Inflammatory macrophage (primary cell): Measurements from ENCODE around the gene CAB39.
"Not testable (repeated sequence)": the region's sequence is repeated elsewhere in the genome, so short reads cannot be mapped to it uniquely, and the experiment has no call there.

ENCODE experiments used
- DNase-seq, 2 donors: peaks; one replicate each; pipeline ENCODE4 v3.0.0-alpha.2; 2020 to 2022

CAB39 gene

DNA sequence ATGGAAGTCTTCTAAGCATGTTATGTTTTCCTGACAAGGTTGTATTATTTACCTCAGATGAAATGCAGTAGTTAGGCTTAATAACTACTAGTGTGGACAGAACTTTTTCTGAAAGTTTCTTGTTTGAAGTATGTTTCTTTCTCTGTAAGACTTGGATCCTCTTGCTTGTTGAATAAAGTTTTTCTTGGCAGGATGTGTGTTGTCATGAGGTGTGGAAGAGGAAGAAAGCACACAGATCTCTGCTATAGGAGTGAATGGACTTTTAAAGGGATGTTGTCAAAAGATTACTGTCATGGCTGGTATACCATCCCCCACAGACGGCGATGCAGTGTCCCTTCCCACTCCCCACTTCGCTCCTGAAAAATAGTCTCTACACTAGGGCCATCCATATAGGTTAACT, 2.6 kb downstream of the CAB39 start:
- peak; percentile 19 to 39 for DNase-seq

DNA sequence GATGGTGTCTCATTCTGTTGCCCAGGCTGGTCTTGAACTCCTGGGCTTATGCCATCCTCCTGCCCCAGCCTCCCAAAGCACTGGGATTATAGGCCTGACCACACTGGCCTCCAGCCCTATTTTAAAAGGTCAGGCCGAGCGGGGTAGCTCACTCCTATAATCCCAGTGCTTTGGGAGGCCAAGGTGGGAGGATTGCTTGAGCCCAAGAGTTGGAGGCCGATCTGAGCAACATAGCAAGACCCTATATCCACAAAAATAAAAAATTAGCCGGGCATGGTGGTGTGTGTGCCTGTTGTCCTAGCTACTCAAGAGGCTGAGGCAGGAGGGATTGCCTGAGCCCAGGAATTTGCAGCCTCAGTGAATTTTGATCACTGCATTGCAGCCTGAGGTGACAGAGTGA, 3.9 kb downstream of the CAB39 start:
- no peak for DNase-seq

DNA sequence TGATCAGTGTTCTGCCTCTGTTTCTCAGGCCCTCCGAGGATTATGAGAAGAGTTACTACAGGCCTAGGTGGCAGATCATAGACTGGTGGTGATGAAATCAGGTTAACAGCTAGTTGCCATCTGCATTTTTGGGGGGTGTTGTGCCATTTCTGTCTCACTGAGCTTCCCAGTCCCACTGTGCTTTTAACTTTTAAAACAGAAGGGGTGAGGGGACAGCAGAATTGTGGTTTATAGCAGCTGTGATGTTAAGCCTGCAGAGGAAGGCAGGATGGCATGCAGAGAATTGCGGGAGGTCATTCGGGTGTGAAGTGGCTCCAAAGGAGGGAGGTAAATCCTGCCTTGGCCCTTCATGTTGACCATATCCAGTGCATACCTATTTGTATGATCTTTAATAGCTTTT, 5.0 kb downstream of the CAB39 start:
- no peak for DNase-seq

DNA sequence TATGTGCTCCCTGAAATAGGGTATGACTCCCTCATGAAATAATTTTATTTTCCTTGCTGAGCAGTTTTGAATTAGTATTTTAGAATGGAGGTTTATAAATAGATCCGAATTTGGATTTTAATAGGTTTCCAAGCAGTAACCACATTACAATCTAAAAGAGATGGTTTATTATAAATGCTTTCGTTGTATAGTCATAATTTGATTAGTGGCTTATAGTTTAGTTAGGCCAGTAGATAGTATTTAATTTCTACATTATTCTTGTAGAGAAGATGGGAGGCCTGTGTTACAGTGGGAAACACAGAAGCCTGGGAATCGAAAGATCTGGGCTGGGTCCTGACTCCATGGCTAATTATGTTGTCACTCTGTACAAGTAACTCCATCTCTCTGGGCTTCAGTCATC, 6.7 kb downstream of the CAB39 start:
- DNase-seq: no peak

DNA sequence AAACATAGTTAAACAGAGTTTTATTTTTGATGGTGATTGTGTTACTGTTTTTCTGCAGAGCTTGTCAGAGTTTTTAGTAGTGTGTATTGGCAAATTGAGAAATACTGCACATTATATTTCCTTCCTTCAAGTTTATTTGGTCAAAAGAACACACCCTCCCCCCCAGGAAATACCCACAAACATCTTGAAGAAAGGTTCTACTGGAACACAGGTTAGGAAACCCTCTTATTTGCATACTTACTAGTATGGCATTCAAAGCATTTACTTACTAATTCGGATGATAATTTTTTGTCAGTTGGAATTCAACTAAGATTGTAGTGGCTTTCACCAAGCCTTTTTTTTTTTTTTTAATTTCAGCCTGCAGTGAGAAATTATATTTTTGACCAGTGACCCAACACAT, 9.1 kb downstream of the CAB39 start:
- no peak for DNase-seq

DNA sequence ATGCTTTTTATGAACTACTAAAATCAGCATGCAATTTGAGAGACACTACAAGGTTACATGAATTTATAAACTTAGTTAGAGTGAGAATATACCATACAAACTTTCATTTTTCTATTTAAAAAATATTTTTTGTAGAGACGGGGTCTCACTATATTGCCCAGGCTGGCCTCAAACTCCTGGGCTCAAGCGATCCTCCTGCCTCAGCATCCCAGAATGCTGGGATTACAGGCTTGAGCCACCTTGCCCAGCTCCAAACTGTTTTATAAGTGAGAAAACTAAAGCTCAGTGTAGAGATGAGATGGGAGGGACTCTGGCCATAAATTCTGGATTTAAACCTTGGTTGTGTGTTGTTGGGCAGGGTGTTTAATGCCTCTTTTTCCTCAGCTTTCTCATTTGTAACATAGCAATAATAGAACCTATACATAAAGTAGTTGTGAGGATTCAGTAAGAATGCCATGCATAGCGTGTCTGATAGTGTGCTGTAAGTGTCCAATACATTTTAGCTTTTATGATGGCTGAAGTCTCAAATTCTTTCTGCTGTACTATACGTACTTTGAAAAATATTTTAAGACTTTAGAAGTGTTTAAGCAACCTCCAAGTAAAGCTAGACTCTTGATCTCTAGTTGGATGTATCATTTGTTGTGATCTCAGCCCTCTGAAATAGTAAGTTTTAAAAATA, 9.7 kb downstream of the CAB39 start:
- DNase-seq: no peak

DNA sequence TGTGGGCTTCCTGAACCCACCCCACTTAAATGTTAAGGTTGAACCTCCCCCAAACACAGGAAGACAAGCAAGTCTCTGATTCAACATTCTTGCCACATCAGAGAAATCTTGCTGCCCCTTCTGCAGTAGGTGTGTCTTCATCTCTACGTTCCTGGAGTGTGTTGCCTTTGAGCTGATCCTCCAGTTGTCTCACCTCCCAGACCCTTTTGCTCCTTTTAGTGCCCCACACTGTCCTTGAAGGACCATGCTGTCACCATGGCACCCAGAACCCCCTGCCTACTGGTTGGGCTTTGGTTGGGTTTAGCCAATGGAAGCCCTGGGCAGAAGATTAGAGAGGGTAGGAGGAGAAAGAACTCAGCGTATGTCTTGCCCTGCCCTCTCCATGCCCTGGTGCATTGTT, 10.7 kb downstream of the CAB39 start:
- no peak for DNase-seq

DNA sequence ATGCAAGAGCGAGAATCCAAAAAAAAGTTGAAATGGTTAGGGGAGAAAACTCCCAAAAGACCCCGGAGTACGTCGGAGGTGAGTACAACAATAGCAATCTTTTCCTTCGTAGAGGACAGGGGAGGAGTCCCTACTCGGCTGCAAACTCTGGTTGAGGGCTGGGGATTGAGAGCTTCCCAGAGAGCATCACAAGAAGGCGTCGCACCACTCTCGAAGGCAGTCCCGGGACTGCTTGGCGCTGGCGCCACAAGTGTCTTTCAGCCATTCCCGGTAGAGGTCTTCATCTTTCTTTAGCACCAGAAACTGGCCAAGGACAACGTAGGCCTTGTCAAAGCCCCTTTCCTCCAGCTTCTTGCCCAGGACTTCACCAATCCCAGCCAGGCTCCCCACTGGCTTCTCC, 12.3 kb downstream of the CAB39 start:
- not testable (repeated sequence) for DNase-seq

DNA sequence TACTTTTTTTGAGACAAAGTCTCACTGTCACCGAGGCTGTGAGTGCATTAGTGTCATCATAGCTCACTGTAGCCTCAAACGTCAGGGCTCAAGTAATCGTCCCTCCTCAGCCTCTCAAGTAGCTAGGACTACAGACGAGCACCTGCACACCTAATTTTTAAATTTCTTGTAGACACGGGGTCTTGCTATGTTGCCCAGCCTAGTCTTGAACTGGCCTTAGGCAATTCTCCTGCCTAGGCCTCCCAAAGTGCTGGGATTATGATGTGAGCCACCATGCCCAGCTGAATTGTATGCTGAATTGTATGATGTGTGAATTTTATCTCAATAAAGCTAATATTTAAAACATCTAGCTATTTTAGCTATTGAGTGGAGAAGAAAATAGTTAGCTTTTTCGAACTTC, 18.9 kb downstream of the CAB39 start:
- DNase-seq: no peak

DNA sequence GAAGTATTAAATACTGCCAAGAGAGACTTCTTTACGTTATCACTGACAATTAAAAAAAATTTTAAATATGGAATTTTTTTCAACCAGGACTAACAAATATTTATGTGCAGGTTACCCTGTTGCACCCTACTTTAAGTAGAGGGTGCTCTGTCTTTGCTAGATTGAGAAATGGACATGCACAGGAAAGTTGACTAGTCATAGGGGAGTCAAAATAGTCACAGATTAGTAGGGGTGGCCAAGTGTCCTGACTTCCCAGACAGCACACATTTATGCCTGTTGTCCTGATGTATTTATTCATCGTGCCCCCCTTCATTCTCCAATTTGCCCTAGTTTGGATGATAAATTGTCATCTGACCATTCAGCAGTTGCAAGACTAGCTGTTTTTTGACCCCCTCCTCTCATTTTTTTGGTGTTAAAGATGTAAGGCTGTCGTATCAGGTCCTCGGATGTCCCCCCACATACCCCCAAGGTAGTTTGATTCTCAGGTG, 20.3 kb downstream of the CAB39 start:
- DNase-seq: peak in 1 of 2 donors; percentile 1

DNA sequence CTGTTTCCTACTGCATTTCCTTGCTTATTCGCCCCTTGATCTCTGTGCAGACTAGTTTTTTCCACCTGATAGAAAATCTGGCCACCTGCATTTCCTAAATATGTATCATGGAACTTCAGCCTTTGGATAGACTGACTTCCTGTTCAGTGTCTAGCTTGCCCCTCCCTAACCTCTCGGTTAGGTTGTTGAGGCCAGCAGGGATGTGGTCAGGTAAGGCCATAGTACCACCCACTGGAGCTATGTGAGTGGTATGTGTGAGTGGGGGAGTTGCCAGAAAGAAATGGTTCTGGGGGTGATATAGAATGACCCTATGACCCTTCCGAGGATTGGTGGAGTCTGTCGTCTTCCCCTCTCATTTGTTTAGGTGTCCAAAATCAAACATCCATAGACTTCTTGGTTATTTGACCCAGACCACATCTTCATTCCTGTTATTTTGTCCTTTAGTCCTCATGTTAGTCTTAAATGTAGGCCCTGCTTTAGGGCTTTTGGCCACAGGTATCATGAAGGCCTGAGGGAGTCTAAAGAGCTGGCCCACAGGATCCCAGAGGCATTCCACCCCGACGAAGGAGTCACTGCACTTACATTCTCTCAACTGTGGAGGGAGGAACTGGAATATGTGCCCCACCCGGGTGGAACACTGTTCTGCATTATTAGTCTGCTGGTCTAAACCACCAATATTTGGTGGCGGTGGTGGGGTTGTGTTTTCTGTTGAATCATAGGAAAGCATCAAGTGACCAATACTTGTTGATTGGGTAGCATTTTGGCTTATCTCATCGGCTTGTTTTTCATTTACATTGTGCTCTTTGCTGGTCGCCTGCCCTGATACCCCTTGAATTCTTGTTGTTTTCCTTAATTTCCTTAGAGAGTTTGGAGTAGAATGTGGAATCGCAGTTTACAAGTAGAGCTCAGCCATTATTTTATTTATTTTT, 21.9 kb downstream of the CAB39 start:
- peak in 1 of 2 donors; percentile 2 for DNase-seq

DNA sequence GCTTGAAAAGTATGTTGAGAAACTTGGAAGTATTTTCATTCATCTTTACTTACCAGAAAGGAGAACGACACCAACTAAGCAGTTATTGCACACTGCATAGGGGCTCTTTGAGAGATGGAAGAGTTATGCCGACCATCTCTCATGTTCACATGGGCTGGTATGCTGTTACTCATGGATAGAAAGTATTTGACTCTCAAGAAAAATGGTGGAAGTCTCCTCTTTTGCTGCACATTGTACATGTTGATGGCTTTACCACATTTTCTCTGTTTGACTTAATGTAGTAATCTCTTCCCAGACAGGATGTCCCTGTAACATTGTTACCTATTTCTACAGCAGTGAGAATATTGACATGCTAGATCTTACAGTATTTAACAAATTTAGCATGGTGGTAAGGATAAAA, 23.2 kb downstream of the CAB39 start:
- peak in 1 of 2 donors; percentile 1 for DNase-seq

DNA sequence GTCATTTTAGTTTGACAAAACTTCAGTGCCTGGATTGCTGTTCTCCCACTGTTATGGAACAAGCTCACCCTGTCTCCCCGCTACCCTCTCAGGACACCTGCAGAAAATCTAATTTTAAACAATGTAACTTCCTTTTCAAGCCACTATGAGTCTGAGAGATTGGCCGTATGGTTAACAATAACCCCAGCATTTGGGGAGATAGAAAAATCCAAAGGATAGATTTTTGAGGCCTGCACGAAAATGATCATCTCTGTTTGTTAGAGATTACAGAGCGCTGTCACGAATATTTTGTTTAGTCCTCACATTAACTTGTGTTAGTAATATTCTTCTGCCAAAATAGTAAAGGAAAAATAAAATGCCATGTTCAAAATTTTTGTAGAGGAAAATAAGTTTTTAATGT, 24.7 kb downstream of the CAB39 start:
- no peak for DNase-seq

DNA sequence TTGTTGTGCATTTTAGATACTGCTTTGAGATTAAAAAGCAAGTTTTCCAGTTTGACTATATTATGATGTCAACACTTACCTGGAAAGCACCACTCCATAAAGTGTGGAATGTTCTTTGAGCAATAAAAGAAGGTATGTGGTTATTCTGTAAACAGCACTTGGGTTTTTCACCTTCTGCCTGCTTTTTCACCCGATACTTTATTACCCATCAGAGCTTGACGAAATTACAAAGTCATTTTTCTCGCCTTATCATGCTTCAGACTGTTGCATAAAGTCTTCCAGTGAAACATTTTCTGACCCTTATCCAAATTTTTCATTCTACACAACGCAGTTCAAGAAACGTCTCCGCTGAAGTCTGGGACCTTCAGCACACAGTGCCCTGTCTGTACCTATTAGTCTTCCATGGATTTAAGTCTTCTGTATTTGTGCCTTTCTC, 25.2 kb downstream of the CAB39 start:
- no peak for DNase-seq

DNA sequence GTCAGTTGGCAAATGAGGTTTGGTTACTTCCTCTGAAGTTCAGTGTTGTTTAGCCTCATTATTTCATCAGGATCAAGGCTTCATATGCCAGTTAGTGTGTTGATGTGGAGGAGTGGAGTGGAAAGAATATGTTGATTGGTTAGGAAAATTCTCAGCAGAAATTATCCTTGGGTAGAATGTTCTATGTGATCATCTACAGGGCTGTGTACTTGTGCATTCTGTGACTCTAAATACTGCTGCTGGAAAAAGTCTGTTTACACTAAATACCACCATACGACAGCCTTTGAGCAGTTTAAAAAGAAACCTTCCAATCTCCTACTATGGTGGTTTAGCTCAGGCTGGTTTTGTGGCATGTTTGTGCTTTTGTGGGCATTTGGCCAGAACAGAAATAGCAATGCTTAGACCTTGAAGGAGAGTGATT, 25.8 kb downstream of the CAB39 start:
- peak; percentile 15 to 32 for DNase-seq

DNA sequence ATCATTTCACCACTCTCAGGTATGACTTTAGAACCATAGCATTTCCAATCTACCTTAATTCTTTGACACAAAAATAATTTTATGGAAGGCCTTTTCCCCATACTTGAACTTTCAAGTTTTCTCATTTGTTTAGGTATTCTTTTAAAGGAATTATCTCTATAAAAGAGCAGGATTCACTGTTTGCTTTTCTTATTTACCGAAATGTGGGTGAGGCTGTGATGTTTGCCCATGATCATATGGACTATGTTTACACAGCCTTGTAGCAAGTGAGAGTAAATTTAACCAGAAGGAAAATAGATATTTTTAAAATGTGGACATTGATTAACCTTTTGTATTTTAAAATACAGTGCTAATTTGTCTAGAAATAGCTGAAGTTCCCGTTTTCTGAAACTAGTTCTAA, 26.3 kb downstream of the CAB39 start:
- DNase-seq: no peak

DNA sequence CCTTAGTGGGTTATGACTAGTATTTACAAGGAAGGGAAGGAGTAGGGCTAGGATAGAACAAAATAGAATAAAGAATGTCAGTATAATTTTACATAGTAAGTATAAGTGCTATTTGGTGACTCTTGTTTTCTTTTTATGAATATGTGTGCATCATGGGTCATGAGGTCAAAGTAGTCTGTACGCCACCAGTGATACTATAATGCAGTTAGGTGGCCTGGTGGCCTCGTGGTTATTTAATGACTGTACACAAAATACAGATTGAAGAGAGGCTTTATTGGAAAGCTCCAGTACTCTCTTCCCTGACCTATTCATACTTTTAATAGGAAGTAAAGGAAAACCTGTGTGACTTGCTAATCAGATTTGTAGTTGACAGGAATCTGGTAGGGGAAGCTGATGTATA, 27.3 kb downstream of the CAB39 start:
- DNase-seq: no peak

DNA sequence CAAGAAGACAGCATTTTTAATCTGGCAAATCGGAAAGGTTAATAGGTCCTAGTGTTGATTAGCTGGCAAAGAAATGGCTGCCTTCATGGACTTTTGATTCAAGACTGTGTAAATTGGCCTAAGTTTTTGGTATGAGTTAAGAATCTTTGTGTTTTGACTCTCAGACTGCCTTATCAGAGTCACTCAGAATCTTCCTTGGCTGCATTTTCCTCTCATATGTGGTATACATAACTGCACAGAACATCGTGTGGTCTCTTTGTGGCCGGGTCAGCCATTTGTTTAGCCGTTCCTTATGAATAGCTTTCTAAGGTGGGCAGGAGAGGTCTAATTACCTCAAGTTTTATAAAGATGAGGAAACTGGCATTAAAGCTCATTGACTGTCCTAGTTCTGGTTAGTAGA, 30.1 kb downstream of the CAB39 start:
- no peak for DNase-seq

DNA sequence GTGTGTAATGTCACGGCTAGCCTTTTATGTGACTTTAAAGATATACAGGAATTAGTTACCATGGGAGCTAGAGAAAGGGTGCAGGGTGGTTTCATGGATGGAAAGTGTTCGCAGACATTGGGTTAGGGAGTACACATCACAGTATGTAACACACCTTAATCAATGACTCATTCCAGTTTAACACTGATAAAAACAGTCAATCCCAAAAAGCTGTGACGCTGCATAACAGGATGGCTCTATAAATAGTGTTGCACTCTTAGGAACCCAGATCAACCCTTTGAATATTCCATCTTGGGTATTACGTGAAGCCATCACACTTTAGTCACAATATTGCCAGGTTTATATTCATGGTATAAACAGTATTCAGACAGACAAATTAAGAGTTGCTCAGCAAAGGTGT, 33.6 kb downstream of the CAB39 start:
- DNase-seq: no peak

DNA sequence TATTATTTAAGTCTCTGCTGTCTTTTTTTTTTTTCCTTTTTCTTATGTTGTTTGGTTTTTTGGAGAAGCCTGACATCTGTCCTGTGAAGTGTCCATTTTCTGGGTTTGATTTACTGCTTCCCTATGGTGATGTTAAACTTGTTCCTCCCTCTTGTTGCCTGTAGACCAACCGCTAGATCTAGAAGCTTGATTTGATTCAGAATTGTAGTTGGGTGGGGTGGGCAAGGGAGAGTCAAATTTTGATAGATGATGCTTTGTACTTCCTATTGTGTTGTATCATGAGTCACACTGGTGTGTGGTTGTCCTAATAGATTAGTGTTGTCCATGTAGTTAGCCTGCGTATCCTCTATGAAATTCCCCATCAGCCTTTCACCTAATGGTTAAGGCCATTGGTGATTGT, 35.4 kb downstream of the CAB39 start:
- DNase-seq: no peak

DNA sequence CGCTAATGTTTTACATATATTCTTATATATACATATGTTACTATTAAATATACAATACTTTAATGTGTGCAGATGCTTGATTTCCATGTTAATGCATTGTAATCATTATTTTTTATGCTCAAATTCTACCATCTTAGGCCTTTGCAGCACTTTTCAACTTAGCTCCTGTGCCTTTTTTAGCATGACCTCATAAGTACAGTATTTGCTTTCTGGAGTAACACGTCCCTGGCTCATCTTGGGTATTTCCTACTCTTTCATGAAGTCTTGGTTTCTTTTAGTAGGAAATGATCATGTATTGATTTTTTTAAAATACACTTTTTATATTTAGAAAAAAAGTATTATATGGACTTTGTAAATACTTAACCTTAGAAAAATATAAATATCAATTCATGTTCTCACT, 36.5 kb downstream of the CAB39 start:
- DNase-seq: no peak

DNA sequence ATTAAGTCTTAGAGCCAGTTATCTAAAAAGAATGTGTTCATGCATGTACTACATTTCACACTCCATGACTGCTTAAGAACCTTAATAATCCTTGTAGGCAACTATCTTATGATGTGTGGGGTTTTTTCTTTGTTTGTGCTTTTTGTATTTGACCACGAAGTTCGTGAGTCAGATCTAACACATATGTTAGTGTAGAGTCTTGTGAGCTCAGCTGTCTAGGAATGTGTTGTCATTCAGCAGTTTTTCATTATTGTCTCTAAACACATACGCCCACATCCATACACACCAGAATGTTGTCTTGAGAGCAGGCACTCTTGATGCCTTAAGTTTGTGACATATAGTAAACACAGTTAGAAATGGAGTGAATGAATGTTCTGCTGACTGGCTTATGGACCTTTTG, 38.4 kb downstream of the CAB39 start:
- peak; percentile 50 to 64 for DNase-seq

DNA sequence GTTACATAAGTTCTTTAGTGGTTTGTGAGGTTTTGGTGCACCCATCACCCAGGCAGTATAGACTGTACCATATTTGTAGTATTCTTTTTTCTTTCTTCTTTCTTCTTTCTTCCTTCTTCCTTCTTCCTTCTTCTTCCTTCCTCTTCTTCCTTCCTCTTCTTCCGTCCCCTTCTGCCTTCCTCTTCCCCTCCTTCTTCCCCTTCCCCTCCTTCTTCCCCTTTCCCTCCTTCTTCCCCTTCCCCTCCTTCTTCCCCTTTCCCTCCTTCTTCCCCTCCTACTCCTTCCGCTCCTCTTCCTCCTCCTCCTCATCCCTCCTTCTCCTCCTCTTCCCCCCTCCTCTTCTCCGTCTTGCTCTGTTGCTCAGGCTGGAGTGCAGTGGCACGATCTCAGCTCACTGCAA, 41.6 kb downstream of the CAB39 start:
- DNase-seq: no peak

DNA sequence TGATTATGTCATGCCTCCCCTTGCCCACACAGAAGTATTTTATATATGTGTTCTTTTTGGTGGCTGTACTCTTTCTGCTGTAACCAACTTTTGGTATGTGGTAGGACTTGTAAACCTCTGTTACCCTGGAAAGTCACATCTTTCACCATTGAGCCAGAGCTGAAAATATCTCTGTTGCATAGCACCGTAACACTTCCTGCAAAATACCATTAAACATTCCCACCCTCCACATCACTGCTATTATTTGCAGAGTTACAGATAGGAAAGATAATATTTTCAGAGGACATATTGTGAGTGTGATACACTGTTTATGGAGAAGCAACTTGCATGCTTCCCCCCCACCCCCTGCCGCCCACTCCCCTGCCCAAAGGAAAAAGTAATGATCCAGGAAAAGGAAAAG, 44.8 kb downstream of the CAB39 start:
- no peak for DNase-seq
